Prostate gland (tissue), 2 donors: ENCODE results near the gene SPACA4.
A peak's percentile ranks its signal among the peaks of the same experiment; 100 is the strongest.

Experiments
- POLR2AphosphoS5 ChIP-seq: sonication (generic); formaldehyde crosslinking; IDR thresholded peaks from one replicate; pipeline ENCODE4 v1.6.1; 2017; ENCODE audit warnings: antibody characterized with exemption
- TF ChIP-seq, protein P1 (sequence below), 4 experiments: fragments of 200-600 bp in 2 of 4; fragments of 450-650 bp in 2 of 4; sonication (generic) in 2 of 4; IDR thresholded peaks; 1 replicate in 3 of 4; 2 replicates in 1 of 4; pipeline ENCODE4 v1.5.1; 2016 to 2019; ENCODE audit warnings: antibody characterized with exemption in 4 of 4, mild to moderate bottlenecking in 2 of 4, moderate library complexity in 2 of 4

DNA sequence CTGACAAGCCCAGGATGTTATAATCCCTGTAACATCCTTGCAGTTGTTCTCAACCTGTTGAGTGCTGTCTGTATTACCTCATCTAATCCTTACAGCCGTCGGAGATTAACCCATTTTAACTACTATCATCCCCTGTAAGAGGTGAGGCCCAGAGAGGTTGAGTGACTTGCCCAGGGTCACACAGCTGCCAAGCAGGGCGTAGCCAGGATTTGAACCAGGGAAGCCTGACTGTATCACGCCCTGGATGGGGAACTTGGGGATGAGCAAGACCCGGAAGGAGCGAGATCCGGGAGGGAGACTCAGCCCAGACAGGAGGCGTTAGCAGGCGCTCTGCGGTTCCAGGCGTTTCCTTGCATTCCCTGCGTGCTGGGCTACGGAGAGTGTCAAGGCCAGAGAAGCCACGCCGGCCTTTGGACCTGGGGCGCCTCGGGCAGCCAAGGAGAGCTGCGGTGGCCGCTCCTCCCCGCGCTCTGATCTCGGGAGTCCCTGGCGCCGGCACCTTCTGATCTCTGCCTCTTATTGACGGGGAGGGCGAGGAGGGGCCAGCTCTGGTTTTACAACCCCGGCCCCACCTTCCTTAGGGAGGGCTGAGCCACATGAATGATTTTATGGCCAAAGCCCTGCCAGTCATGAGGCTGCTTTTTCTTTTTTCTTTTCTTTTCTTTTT, 48.4 kb upstream of the SPACA4 start:
- peak; percentile 82 for TF ChIP-seq POLR2AphosphoS5
- TF ChIP-seq, protein P1, sequence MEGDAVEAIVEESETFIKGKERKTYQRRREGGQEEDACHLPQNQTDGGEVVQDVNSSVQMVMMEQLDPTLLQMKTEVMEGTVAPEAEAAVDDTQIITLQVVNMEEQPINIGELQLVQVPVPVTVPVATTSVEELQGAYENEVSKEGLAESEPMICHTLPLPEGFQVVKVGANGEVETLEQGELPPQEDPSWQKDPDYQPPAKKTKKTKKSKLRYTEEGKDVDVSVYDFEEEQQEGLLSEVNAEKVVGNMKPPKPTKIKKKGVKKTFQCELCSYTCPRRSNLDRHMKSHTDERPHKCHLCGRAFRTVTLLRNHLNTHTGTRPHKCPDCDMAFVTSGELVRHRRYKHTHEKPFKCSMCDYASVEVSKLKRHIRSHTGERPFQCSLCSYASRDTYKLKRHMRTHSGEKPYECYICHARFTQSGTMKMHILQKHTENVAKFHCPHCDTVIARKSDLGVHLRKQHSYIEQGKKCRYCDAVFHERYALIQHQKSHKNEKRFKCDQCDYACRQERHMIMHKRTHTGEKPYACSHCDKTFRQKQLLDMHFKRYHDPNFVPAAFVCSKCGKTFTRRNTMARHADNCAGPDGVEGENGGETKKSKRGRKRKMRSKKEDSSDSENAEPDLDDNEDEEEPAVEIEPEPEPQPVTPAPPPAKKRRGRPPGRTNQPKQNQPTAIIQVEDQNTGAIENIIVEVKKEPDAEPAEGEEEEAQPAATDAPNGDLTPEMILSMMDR (IDR thresholded peaks at IDR 0.05) = no peak
